Loucy (cell line): Measurements from ENCODE around the gene GULP1.

ENCODE experiments used
- H2AFZ ChIP-seq: fragments of 200-600 bp; sonication (generic); 2 replicates; pipeline ENCODE4 v1.6.0; 2016; ENCODE audit warnings: antibody characterized with exemption, mild to moderate bottlenecking, low read length, moderate library complexity
- H3F3A ChIP-seq: fragments of 200-600 bp; 2 replicates; pipeline ENCODE4 v1.6.0; 2016; ENCODE audit warnings: antibody characterized with exemption, low read depth, mild to moderate bottlenecking
- H3K27me3 ChIP-seq: fragments of 200-600 bp; sonication (generic); 2 replicates; pipeline ENCODE4 v1.6.1; 2014; ENCODE audit warnings: low read length, mild to moderate bottlenecking; ENCODE audit not compliant: insufficient read depth, poor library complexity, severe bottlenecking
- H3K36me3 ChIP-seq: fragments of 200-600 bp; sonication (generic); 2 replicates; pipeline ENCODE4 v1.6.1; 2016; ENCODE audit warnings: low read length; ENCODE audit not compliant: insufficient read depth
- H3K4me1 ChIP-seq: fragments of 200-600 bp; sonication (generic); 2 replicates; pipeline ENCODE4 v1.5.1; 2014; ENCODE audit warnings: low read length, mild to moderate bottlenecking; ENCODE audit not compliant: insufficient read depth, poor library complexity, severe bottlenecking
- H3K4me2 ChIP-seq: fragments of 200-600 bp; sonication (generic); 2 replicates; pipeline ENCODE4 v1.6.0; 2014; ENCODE audit warnings: antibody characterized with exemption, low read length, low read depth, mild to moderate bottlenecking; ENCODE audit not compliant: poor library complexity, severe bottlenecking
- H3K4me3 ChIP-seq: fragments of 200-600 bp; sonication (generic); 2 replicates; pipeline ENCODE4 v1.5.1; 2014; ENCODE audit warnings: low read length, mild to moderate bottlenecking, mixed read lengths; ENCODE audit not compliant: poor library complexity, severe bottlenecking
- H3K79me2 ChIP-seq: fragments of 200-600 bp; sonication (generic); 2 replicates; pipeline ENCODE4 v1.6.1; 2014; ENCODE audit warnings: low read length; ENCODE audit not compliant: insufficient read depth
- H3K9ac ChIP-seq: fragments of 200-600 bp; sonication (generic); 2 replicates; pipeline ENCODE4 v1.6.0; 2014; ENCODE audit warnings: mild to moderate bottlenecking, low read depth, low read length, moderate library complexity; ENCODE audit not compliant: poor library complexity, severe bottlenecking
- H3K9me2 ChIP-seq: fragments of 200-600 bp; sonication (generic); replicated peaks from 2 replicates; pipeline ENCODE4 v1.6.1; 2016; ENCODE audit warnings: low read depth, low read length, mixed read lengths
- H3K9me3 ChIP-seq: fragments of 200-600 bp; sonication (generic); 2 replicates; pipeline ENCODE4 v1.6.1; 2014; ENCODE audit warnings: mild to moderate bottlenecking, antibody characterized with exemption, low read length, low read depth; ENCODE audit not compliant: insufficient read depth
- H4K20me1 ChIP-seq: fragments of 200-600 bp; sonication (generic); 2 replicates; pipeline ENCODE4 v1.6.0; 2014; ENCODE audit warnings: antibody characterized with exemption, low read length, mild to moderate bottlenecking; ENCODE audit not compliant: insufficient read depth, poor library complexity, severe bottlenecking
- CTCF ChIP-seq: fragments of 200-600 bp; sonication (generic); conservative IDR thresholded peaks from 2 replicates; pipeline ENCODE4 v1.5.1; 2014; ENCODE audit warnings: mild to moderate bottlenecking, antibody characterized with exemption, low read length
- EZH2phosphoT487 ChIP-seq: fragments of 200-600 bp; IDR thresholded peaks from 2 replicates; pipeline ENCODE4 v1.6.1; 2018; ENCODE audit warnings: antibody characterized with exemption, mild to moderate bottlenecking, moderate library complexity, borderline replicate concordance

The GULP1 gene

DNA sequence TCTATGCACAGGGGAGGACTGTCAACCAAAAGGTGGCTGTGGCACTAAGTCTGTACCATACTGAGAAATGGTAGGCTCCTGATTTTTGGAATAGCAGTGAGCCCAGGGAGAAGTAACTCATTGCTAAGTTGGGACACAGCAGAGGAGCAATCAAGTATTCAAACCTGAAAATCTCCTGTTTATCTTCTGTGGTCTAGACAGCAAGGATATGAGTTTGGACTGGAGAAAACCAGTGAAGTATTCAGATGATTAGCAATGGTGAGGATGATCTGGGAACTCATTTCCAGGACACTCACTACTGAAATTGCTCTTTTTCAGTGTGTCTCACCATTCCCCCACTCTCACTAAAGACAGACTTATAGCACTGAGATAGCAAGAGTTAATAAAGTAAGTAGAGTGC, 112.0 kb downstream of the GULP1 start:
- H3K9ac ChIP-seq = no peak overlapping the region
- H3K4me2 ChIP-seq = no peak overlapping the region
- H4K20me1 ChIP-seq = no peaks in the 10 kb centered on the region

DNA sequence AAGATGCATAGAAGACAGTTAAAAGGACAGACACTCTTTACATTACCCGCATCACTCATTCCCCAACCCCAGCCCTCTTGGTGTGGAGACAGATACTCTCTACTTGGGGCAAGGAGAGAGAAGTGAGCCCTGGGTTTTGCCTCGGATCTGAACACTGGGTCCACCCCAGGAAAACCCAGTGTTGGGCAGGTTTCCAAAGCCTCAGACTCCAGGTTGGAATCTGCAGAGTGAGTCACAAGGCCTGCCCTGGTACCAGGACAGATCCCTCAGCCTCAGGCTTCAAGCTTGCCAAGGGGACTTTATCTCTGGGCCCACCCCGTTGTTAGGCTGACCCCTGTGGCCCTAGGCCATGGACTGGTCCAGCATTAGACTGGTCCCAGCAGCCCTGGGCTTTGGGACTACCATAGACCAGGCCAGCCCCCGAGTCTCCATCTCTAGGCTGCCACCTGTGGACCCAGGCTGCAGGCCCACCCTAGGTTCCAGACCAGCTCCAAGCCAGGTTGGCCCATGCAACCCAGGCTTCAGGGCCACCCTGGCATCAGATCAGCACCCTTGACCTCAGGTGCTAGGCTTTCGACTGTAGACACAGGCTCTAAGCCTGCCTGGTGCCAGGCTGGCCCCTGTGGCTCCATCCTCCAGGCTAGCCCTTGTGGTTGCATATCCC, 112.8 kb downstream of the GULP1 start:
- no peaks in the 10 kb centered on the region for H3K4me1 ChIP-seq
- H3K9ac ChIP-seq = no peak overlapping the region
- no peaks in the 10 kb centered on the region for H3F3A ChIP-seq
- no peaks in the 10 kb centered on the region for H3K79me2 ChIP-seq
- H2AFZ ChIP-seq = no peak overlapping the region
- H3K4me2 ChIP-seq = no peak overlapping the region
- no peaks in the 10 kb centered on the region for H3K27me3 ChIP-seq
- no peaks in the 10 kb centered on the region for H4K20me1 ChIP-seq
- peaks cover 14% of the 10 kb centered on the region; the same call in 1 of the 2 replicates for H3K9me3 ChIP-seq
- no peaks in the 10 kb centered on the region for H3K9me2 ChIP-seq
- TF ChIP-seq CTCF (no peak), EZH2phosphoT487 (no peak)
- no peaks in the 10 kb centered on the region for H3K36me3 ChIP-seq
- no peak overlapping the region for H3K4me3 ChIP-seq

More for the DNA sequence above, 112.0 kb downstream of the GULP1 start:
- Histone ChIP-seq H3K79me2 (no peaks in the 10 kb centered on the region), H3F3A (no peaks in the 10 kb centered on the region), H3K4me1 (no peaks in the 10 kb centered on the region), H3K9me3 (peaks cover 14% of the 10 kb centered on the region; the same call in 1 of the 2 replicates), H3K36me3 (no peaks in the 10 kb centered on the region), H3K4me3 (no peak overlapping the region), H3K27me3 (no peaks in the 10 kb centered on the region), H3K9me2 (no peaks in the 10 kb centered on the region), H2AFZ (no peak overlapping the region)
- TF ChIP-seq EZH2phosphoT487 (no peak), CTCF (no peak)

GRCh38 chr2:188406414-188406813, 114.7 kb downstream of the GULP1 start:
- TF ChIP-seq CTCF (no peak), EZH2phosphoT487 (no peak)
- no peaks in the 10 kb centered on the region for H4K20me1 ChIP-seq
- no peak overlapping the region for H2AFZ ChIP-seq
- H3K4me3 ChIP-seq = no peak overlapping the region
- H3K9me3 ChIP-seq = peaks cover 14% of the 10 kb centered on the region; the same call in 1 of the 2 replicates
- no peaks in the 10 kb centered on the region for H3F3A ChIP-seq
- no peaks in the 10 kb centered on the region for H3K4me1 ChIP-seq
- no peaks in the 10 kb centered on the region for H3K36me3 ChIP-seq
- no peak overlapping the region for H3K9ac ChIP-seq
- no peak overlapping the region for H3K4me2 ChIP-seq
- no peaks in the 10 kb centered on the region for H3K79me2 ChIP-seq
- H3K9me2 ChIP-seq = no peaks in the 10 kb centered on the region
- H3K27me3 ChIP-seq = no peaks in the 10 kb centered on the region
